Endometrium (tissue), 2 donors: ENCODE data around the gene SGK1.

ENCODE experiments used
- FAIRE-seq: peaks from 2 replicates; lab custom pipeline; 2012; peaks lifted over from hg19 to GRCh38; lab: Jason Lieb, UNC
- donor health status: control.
- donor health status: control.

The SGK1 gene

GRCh38 chr6:134317471-134318131, at the start of gene SGK1:
TSS of gene SGK1 (minus strand) at chr6:134318112. CDS start at chr6:134317460, 652 bp downstream.
- no peak for FAIRE-seq

GRCh38 chr6:134363323-134364039, 45.6 kb upstream of the SGK1 start:
- FAIRE-seq, result no peak

GRCh38 chr6:134361011-134361410, 43.1 kb upstream of the SGK1 start:
- FAIRE-seq, result no peak

GRCh38 chr6:134359302-134359701, 41.4 kb upstream of the SGK1 start:
- FAIRE-seq, result no peak

- no peak for FAIRE-seq
These were observed 40.4 kb upstream of the SGK1 start for GRCh38 chr6:134358320-134358719.

GRCh38 chr6:134357022-134357487, 39.1 kb upstream of the SGK1 start:
- no peak for FAIRE-seq

GRCh38 chr6:134356405-134356804, 38.5 kb upstream of the SGK1 start:
- FAIRE-seq, result no peak

GRCh38 chr6:134352786-134353480, 35.0 kb upstream of the SGK1 start:
- FAIRE-seq, result no peak

GRCh38 chr6:134351615-134352474, 33.9 kb upstream of the SGK1 start:
- FAIRE-seq, result no peak

- FAIRE-seq, result no peak
These were observed 30.2 kb upstream of the SGK1 start for GRCh38 chr6:134347885-134348805.

- no peak for FAIRE-seq
These were observed 29.1 kb upstream of the SGK1 start for GRCh38 chr6:134346932-134347545.

GRCh38 chr6:134345789-134346188, 27.9 kb upstream of the SGK1 start:
- FAIRE-seq, result no peak

GRCh38 chr6:134343066-134343465, 25.2 kb upstream of the SGK1 start:
- no peak for FAIRE-seq

GRCh38 chr6:134341999-134342567, 24.2 kb upstream of the SGK1 start:
- FAIRE-seq, result no peak

GRCh38 chr6:134340179-134340975, 22.5 kb upstream of the SGK1 start:
- FAIRE-seq, result no peak

GRCh38 chr6:134339216-134339615, 21.3 kb upstream of the SGK1 start:
- no peak for FAIRE-seq

GRCh38 chr6:134331256-134331655, 13.3 kb upstream of the SGK1 start:
- FAIRE-seq, result no peak

- no peak for FAIRE-seq
These were observed 12.6 kb upstream of the SGK1 start for GRCh38 chr6:134330555-134330954.

GRCh38 chr6:134328792-134329191, 10.9 kb upstream of the SGK1 start:
- FAIRE-seq, result no peak
